Activated CD8-positive, alpha-beta memory T cell treated with anti-CD3 and anti-CD28 coated beads, Interleukin-2, amount 50 U/mL, for 24 hours (primary cell): ENCODE results near the gene EIF1AD.
A peak's percentile ranks its signal among the peaks of the same experiment; 100 is the strongest.
"Not testable (repeated sequence)": the region's sequence is repeated elsewhere in the genome, so short reads cannot be mapped to it uniquely, and the experiment has no call there.

Source experiments
- DNase-seq: peaks from one replicate; pipeline ENCODE4 v3.0.0-alpha.2; 2020; ENCODE audit errors: extremely low read depth

Gene EIF1AD

DNA sequence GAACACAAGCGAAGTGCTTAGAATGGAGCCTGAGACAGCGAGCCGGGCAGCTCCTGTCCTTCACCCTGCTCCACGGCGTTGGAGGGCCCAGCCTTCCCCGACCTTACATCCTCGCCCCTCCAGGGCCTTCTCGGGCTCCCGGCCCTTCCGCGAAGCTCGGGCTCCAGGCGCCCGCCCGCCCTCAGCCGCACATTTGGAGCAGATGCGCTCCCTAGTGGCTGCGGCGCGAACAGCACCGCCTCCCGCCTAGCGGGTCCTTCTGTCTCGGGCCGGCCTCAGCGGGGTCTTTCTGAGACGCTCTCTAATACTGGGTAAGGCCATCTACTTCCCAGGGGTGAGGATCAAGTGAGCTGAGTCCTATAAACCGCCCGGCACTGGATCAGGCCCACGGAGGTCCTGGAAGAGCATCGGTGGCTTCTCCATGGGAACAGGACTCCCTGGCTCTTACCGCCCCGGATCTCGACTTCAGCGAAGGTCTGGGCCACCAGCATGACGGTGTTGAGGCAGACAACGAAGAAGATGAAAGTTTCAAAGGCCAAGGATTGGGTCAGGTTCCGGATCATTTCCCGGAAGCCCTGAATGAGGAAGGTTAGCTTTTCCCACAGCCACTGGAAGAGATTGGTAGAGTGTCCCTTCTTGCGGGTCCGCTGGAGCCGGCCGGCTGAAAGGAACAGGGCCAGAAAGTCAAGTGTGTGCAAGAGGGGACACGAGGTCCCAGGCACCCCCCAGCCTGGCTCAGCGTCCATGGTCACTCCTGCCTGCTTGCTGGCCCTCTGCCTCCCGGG, 20.6 kb upstream of the EIF1AD start:
- DNase-seq, result peak; percentile 39

DNA sequence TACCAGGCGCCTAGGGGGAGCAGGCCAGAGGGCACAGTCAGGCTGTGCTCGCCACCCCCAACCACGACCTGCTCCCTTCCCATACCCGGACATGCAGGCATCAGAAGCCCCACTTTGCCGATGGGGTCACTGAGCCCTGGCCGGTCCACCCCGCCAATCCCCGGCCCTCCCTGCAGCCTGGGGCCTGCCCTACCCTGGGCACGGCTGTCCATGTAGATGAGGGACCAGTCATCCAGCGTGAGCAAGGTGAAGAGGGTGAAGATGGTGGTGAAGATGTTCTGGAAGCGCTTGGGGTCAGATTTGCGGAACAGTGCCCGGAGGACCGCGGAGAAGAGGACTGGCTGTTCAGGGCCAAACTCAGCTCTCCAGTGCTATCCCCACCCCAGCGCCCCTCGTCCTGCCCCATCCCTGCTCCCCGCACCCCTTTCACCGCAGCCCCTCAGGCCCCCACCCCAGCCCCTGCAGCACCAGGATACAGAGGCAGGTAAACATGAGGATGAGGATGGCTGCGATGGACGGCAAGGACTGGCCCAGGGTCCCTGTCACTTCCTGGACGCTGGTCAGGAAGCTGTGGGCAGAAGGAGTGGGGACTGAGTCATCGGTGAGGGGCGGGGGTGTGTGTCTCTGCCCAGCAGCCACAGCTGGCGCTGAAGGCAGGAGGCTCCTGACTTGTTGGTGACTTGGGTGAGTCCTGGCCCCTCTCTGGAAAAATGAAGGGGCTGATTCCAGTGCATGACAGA, 18.8 kb upstream of the EIF1AD start:
- no peak for DNase-seq

DNA sequence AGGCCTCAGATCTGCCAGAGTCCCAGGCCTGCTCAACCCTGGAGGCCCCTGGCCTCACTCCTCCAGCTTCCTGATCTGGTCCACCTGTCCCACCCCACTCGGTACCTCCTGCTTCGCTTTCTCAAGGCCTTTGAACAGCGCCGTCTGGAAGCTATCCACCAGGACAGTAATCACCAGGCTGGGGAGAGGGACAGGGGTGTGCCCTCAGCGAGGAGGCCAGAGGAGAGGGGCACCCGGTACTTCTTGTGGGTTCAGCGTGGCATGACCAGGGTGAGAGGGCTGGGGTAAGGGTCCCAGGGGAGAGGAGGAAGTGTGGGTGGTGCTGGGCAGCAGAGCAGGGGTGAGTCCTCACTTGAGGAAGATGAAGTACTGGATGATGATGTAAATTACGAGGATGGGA, 18.3 kb upstream of the EIF1AD start:
- no peak for DNase-seq

DNA sequence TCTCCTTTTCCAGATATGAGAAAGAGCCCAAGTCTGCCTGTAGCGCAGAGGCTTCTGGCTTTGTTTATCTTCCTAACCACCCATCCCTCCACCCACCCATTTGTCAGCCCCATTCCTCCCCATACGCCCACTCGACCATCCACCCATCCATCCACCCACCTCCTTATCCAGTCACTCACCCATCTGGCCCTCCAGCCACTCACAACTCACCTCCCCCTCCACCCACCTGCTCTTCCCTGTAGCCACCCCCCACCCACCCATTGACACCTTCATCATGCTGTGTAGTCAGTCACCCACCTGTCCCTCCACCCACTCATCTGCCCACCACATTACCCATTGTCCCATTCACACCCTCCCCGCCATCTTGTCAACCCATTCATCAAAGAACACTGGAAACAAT, 15.4 kb upstream of the EIF1AD start:
- DNase-seq, result no peak

DNA sequence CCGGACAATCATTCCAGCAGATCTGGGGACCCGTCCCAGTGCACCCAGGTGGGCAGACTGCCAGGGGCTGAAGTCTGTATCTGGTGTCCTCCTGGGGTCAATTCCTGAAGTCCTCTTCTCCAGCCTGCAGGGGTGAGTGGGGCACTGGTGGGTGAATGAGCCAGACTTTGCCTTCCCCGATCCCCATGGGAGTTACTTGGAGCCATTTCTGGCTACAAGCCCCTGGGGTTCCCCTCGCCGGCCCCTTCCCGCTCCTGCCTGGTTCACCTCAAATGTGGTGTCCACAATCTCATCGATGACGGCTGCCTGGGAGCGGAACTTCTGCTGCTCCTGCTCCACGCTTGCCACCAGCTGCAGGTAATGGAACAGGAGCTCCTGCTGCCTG, 14.8 kb upstream of the EIF1AD start:
- DNase-seq, result no peak

DNA sequence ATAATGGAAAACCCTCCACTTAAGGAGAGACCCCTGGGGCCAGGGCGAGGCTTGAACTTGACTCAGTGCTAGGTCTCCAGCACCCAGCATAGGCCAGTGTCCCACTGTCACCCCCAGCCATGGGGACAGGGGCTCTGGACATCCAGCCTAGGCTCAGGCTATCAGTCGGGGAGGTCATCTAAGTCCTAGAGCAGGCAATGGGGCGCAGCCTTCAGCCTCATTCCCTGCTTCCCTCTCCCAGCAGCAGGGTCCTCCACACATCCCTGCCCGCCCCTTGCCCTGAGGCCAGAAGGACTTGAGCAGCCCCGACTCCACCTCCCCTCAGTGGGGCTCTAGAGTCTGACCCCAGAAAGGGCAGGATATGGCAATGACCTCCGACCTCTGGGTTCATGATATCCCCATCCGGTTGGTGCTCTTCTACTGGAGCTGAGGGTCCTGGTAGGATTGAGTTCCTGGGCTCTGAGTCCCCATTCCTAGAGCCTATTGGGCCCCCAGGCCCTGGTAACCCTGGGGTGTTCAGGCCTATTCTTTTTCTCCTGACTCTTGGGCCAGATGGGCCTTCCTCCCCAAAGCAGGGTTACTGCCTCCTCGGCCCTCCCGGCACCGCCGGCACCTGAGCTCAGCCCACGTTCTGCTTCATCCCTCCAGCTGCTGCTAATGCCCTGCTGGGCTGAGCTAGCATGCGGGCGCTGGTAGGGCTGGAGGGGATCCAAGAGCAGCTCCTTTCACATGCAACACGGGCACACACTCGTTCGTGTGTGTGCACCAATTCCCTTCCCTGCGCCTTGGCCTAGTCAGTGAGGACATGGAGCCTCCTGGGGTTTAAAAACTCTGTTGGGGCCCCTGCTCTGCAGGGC, 14.2 kb upstream of the EIF1AD start:
- no peak for DNase-seq

DNA sequence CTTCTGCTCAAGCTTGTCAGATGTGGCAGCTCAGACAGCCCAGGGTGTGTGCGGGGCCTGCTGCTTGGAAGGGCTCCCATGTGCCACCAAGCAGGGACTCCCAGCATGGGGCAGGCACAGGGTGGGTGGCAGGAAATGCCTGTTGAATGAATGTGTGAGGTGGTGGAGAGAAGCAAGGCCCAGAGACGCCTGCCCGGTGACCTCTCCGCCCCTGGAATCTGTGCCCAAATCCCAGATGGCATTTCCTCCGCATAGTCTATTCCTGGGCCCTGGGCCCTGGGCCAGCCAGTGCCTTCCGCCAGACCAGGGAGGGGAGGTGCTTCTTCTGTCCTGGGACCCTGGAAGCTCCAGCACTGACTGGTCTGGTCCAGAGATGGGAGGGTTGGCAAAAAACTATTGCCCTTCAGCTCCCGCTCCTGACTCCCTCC, 13.5 kb upstream of the EIF1AD start:
- DNase-seq, result no peak

DNA sequence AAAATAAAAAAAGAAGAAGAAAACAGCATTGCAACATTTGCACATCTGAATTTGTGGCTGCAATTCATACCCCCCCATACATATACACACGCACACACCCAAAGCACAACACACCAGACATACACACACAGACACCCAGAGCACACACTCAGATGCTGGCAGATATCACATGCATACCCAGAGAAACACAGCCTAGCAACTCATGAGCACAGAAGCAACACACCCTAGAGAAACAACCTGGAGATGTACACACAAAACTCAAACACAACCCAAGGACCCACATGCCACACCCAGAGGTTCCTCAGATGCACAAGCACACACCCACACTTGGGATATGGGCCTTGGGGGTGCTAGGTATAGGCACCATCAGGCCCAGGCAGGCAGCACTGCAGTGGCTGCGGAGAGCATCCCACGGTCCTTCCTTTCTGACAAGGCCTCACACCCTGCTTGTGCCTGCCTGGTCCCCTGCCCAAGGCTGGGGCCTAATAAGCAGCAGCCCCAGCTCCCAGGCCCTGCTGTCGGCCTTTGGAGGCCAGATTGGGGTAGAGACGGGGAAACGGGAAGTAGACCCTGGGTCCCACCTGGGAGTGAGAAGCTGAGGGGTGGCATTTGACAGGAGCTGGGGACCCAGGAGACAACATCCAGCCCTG, 13.0 kb upstream of the EIF1AD start:
- DNase-seq, result no peak

DNA sequence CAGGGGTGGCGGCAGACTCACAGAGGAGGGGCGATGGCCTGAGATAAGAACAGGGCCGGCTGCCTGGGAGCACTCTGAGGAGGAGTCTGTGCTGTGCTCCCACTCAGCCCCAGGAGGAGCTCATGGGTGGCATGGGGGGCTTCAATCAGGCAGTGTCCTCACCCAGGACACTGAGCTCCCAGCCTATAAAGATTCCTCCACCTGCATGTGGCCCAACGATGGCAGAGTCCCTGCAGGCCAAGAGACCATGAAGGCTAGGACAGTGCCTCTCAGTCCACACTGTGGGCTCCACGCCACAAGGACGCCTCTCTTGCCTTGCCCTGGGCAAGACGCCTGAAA, 11.8 kb upstream of the EIF1AD start:
- DNase-seq, result no peak

DNA sequence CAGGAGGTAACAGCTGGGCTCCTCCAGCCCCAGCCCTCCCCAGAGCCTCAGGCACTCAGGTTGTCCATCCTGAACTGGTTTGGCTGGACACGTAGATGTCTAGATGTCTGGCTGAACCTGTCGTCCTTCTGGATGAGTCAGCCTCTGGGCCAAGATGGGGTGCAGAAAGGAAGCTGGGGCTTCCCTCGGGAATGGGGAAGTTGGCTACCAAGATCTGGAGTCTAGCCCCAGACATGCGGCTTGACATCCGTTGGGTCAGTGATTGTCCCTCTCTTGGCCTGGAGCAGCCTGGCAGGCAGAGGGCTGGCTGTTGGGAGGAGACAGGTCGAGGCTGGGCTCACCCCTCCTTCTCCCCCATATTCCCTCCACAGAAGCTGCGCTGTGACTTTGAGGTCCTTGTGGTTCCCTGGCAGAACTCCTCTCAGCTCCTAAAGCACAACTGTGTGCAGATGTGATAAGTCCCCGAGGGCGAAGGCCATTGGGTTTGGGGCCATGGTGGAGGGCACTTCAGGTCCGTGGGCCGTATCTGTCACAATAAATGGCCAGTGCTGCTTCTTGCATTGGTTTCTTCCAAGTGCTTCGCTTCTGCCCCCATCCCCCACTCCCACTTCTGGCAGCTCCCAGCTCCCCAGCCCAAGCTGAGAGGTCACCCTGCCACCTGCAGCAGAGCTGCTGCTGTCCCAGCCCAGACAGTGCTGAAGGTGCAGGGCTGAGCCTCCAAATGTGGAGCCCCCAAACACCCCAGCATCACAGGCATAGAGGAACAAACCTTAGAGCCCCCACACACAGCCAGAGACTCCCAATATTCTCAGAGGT, 11.2 kb upstream of the EIF1AD start:
- no peak for DNase-seq

DNA sequence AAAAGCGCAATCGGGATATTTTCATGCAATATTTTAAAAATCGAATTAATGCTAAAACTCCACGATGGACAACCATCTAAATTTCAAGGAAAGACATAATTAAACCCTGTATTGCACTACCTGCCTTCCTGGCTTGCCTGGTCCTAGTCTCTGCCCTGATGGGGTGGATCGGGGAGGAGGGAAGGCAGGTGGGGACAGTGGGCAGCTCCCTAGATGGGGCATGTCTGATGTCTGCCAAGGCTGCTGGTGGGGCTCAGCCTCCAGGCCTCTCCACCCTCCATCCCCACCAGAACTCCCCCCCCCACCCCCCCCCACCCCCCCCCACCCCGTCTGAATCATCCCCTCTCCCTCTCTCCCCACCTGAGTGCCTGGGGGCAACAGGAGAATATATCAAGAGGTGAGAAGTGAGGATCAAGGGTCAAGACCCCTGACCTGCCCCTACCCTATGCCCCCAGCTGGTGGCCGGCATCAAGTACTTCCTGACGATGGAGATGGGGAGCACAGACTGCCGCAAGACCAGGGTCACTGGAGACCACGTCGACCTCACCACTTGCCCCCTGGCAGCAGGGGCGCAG, 10.5 kb upstream of the EIF1AD start:
- no peak for DNase-seq

DNA sequence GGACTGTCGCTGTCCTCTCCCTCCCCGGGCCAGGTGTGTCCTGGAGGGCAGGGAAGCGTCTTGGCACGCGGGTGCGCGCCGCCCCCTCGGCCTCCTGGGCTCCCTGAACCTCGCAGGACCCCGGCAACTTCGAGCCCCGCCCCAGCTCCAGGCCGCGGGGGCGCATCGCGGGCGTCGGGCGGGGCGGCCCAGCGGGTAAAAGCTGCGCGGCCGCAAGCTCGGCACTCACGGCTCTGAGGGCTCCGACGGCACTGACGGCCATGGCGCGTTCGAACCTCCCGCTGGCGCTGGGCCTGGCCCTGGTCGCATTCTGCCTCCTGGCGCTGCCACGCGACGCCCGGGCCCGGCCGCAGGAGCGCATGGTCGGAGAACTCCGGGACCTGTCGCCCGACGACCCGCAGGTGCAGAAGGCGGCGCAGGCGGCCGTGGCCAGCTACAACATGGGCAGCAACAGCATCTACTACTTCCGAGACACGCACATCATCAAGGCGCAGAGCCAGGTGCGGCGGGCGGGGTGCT, 9.9 kb upstream of the EIF1AD start, which contains the start of gene CST6:
CST6 (plus strand) TSS at position 224 of the 519 bp plus-strand sequence; CDS start at position 261, 37 bp downstream.
- DNase-seq, result no peak

DNA sequence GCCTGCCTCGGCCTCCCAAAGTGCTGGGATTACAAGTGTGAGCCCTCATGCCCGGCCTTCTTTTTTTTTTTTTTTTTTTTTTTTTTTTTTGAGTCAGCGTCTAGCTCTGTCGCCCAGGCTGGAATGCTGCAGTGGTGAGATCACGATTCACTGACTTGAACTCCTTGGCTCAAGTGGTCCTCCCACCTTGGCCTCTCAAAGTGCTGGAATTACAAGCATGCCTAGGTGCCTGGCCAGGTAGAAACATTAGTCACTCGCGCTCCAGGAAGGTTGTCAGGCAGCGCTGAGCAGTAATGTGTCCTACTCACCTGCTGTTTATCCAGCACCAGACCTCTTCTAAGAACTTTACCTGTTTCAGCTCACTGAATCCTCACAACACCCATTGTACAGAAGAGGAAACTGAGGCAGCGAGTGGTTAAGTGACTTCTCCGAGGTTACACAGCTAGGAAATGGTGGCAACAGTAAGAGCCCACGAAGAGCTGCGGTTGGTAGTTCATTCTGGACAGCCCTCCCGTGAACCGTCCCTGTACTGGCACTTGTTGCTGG, 9.4 kb upstream of the EIF1AD start:
- no peak for DNase-seq

DNA sequence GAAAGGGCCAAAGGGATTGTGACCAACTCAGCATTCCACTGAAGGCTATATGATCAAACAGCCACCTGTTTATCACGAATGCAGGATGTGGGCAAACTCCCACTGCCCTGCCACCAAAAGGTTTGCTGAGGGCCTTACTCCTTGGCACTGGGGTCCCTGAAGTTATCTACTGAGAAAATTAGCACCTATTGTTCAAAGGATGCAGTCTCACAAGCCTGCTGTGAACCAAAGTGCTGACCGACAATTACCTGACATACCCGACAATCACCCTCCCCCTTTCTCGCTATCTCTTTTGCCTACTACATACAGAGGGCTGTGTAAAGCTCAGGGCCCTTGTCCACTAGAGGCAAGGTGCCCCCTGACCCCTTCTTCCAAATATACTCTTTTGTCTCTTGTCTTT, 8.1 kb upstream of the EIF1AD start:
- DNase-seq, result not testable (repeated sequence)

DNA sequence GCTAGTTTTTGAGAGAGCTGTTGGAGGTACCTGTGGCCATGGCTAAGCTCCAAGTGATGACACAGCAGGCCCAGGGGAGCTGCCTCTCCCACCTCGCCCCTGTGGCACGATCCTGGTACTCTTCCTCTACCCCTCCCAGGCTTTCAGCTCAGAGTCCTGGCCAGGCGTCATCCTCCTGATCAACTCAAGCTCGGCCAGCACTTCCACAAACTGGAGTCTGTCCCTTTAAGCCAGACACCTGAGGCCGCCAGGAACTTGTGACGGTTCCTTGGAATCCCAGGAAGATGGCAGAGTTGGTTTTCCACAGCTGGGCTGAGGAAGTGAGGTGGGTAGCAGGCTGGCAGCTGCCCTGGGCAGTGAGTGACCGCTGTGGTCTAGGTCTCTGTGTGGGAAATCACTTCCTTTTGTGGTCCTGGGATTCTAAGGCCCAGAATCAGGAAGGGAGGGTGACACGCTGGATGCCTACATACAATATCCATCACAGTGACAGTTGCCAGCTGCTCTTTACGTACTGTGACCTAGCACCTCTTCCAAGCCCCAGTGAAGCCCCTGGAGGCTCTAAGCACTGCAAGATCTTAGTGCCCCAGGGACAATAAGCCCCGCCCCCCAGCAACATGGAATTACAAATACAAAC, 6.6 kb upstream of the EIF1AD start:
- no peak for DNase-seq

DNA sequence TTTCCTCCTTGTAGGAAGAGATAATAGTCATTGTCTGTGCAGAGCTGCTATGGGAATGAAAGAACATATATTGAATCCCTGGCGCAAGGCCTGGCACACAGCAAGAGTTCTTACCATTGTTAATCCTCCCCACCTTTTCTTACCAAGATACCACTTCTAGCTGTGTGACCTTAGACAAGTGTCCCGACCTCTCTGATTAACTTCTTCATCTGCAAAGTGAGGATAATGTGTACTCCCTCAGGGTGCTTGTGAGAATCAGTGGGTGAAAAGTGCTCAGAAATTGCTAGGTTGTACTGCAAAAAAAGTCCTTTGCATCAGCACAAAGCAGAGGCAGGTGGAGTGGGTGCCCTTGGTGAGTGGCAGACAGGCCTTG, 6.1 kb upstream of the EIF1AD start:
- DNase-seq, result no peak

DNA sequence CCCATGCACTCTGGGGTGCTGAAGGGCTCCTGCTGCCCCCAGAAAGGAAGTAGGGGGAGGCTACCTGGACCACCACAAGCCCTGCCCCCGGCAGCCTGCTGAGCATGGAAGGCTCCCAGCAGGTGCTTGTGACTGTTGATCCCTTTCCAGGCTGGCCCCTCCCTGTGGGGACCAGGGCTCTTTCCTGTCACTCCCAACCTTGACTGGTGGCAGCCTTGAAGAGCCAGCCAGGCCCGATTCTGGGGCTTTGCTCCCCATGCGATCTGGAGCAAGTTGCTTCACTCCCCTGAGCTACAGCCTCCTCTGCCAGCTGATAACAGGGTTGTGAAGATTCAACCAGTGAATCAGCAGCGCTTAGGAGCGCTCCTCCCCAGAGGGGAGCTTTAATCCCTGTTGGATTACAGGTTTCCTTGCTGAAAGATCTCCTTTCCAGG, 5.3 kb upstream of the EIF1AD start:
- DNase-seq, result no peak

DNA sequence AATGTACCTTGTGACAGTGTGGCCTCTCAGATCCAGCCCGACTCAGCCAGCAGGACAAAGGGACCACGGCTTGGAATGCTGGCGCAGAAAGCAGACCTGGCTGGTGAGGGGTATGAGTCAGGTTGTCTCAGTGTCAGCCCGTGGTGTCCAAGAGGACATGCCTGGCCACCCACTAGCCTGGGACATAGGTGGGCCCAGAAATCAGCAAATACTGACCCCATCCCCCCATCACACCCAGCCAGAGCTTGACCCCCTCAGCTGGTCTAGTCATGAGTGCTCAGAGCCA, 4.9 kb upstream of the EIF1AD start:
- DNase-seq, result no peak

DNA sequence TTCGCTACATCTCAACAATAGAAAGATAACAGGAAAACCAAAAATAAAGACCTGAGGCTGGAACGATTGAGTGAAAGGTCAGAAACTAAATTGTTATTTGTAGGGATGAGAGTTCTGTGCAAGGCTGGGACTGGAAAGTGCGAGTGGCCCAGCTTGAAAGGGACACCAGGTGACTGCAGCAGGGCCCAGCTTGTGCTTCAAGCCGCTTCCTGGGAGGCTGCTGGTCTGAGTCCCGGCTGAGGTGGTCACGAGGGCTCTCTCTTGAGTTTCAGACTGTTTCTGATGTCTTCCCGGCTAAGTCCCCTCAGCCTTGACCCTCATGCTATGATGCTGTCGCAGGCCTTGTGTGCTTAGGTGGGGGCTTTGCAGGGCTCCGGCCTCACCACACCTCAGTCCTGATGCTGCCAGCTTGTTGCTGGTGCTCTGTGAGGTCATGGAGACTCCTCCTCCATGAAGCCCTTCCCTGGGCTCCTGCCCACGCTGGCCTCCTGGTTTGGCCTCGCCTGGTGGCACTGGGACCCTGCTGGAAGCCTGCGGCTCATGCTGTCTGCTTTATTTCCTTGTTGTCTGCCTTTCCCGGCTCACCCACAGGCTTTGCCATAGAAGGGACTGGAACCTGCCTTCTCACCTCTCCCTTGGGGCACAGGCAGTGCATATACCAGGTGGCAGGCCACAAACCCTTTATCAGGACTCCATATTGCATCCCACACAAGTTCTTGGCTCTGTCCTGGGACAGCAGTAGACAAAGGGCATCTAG, 4.4 kb upstream of the EIF1AD start:
- DNase-seq, result no peak
